Measurements from ENCODE around the gene CXXC4.

CXXC4 gene

GRCh38 chr4:104420766-104421165 is 73.9 kb downstream of the CXXC4 start:
- DNase-seq (ENCODE audit: low read depth): no peak
